SK-N-SH (cell line): ENCODE data around the gene RAI1. TPM values are rescaled to one million over a fixed set of nuclear protein-coding genes. Genes with fewer than 3 reads are reported as not detected.

Source experiments
- CTCF ChIA-PET: fragments of 300-600, 350-600 bp; formaldehyde crosslinking; extraction: SDS; loops from one replicate; lab custom pipeline; 2021; lab: Yijun Ruan, JAX
- POLR2A ChIA-PET: fragments of 350-600 bp; sonication (Branson Sonifier 250); formaldehyde crosslinking; extraction: SDS; loops from one replicate; lab custom pipeline; 2020; ENCODE audit warnings: antibody characterized with exemption, inconsistent platforms; lab: Yijun Ruan, JAX
- DNase-seq: peaks from one replicate; pipeline ENCODE4 v3.0.0; 2012
- H2AFZ ChIP-seq: fragments of 200-600 bp; sonication (generic); 2 replicates; pipeline ENCODE4 v1.8.1; 2016; ENCODE audit warnings: antibody characterized with exemption, mild to moderate bottlenecking, low read depth
- H3F3A ChIP-seq: fragments of 200-600 bp; sonication (generic); replicated peaks from 2 replicates; pipeline ENCODE3; 2016; ENCODE audit warnings: antibody characterized with exemption, mild to moderate bottlenecking; ENCODE audit not compliant: insufficient read depth
- H3K27ac ChIP-seq, 2 experiments: fragments of 200-500 bp in 1 of 2; fragments of 200-600 bp in 1 of 2; sonication (Bioruptor generic) in 1 of 2; sonication (generic), shearing (Covaris generic) in 1 of 2; 2 replicates each; pipeline versions ENCODE4 v1.5.1 to v1.6.1; 2014 to 2016; ENCODE audit warnings: low read depth in 2 of 2, inconsistent platforms in 1 of 2, low read length in 1 of 2, mild to moderate bottlenecking in 1 of 2, mixed read lengths in 1 of 2
- H3K27me3 ChIP-seq: fragments of 200-600 bp; sonication (generic), shearing (Covaris generic); 2 replicates; pipeline ENCODE4 v1.6.1; 2016; ENCODE audit warnings: mixed run types; ENCODE audit not compliant: insufficient read depth
- H3K36me3 ChIP-seq, 2 experiments: fragments of 200-500 bp in 1 of 2; fragments of 200-600 bp in 1 of 2; sonication (Bioruptor generic) in 1 of 2; sonication (generic) in 1 of 2; replicated peaks in 1 of 2; 2 replicates each; pipeline versions ENCODE3 to v1.5.1; 2014 to 2016; ENCODE audit warnings: low read length in 1 of 2, mild to moderate bottlenecking in 1 of 2; ENCODE audit not compliant: insufficient read depth in 2 of 2, control insufficient read depth in 1 of 2
- H3K4me1 ChIP-seq, 2 experiments: fragments of 200-500 bp in 1 of 2; fragments of 200-600 bp in 1 of 2; sonication (Bioruptor generic) in 1 of 2; sonication (generic), shearing (Covaris generic) in 1 of 2; 2 replicates each; pipeline versions ENCODE4 v1.5.1 to v1.6.1; 2014 to 2016; ENCODE audit warnings: low read depth in 1 of 2, low read length in 1 of 2, mixed run types in 1 of 2; ENCODE audit not compliant: insufficient read depth in 2 of 2, control insufficient read depth in 1 of 2
- H3K4me2 ChIP-seq: fragments of 200-600 bp; sonication (generic), shearing (Covaris generic); 2 replicates; pipeline ENCODE4 v1.6.1; 2017; ENCODE audit warnings: mixed run types
- H3K4me3 ChIP-seq, 2 experiments: fragments of 200-500 bp in 1 of 2; fragments of 200-600 bp in 1 of 2; sonication (Bioruptor generic) in 1 of 2; sonication (generic), shearing (Covaris generic) in 1 of 2; 2 replicates each; pipeline versions ENCODE4 v1.5.1 to v1.8.1; 2014 to 2016; ENCODE audit warnings: low read depth in 2 of 2, inconsistent platforms in 1 of 2, low read length in 1 of 2, mild to moderate bottlenecking in 1 of 2, mixed read lengths in 1 of 2, moderate library complexity in 1 of 2
- H3K79me2 ChIP-seq: fragments of 200-600 bp; sonication (generic); 2 replicates; pipeline ENCODE4 v1.8.1; 2017; ENCODE audit warnings: mild to moderate bottlenecking; ENCODE audit not compliant: insufficient read depth
- H3K9ac ChIP-seq: fragments of 200-600 bp; sonication (generic); 2 replicates; pipeline ENCODE4 v1.6.1; 2017; ENCODE audit warnings: mixed run types
- H3K9me2 ChIP-seq: fragments of 200-600 bp; sonication (generic); 2 replicates; pipeline ENCODE4 v1.6.1; 2017; ENCODE audit warnings: mixed run types
- H3K9me3 ChIP-seq: fragments of 200-600 bp; sonication (generic); 2 replicates; pipeline ENCODE4 v1.6.1; 2017; ENCODE audit warnings: mixed run types, mild to moderate bottlenecking, moderate library complexity
- H4K20me1 ChIP-seq: fragments of 200-600 bp; sonication (generic); 2 replicates; pipeline ENCODE4 v1.6.1; 2017; ENCODE audit warnings: mild to moderate bottlenecking, mixed run types; ENCODE audit not compliant: insufficient read depth
- ELF1 ChIP-seq: IDR thresholded peaks from 2 replicates; pipeline ENCODE4 v1.4.0; 2012
- EZH2phosphoT487 ChIP-seq: fragments of 200-600 bp; sonication (generic); IDR thresholded peaks from 2 replicates; pipeline ENCODE4 v1.6.1; 2017; ENCODE audit warnings: low read depth, mixed run types, mild to moderate bottlenecking, antibody characterized with exemption, moderate library complexity, borderline replicate concordance
- FOSL2 ChIP-seq: IDR thresholded peaks from 2 replicates; pipeline ENCODE4 v1.4.0; 2012; ENCODE audit warnings: low read depth, mild to moderate bottlenecking, moderate library complexity, borderline replicate concordance
- FOXJ3 ChIP-seq: sonication (generic); formaldehyde crosslinking; IDR thresholded peaks from 2 replicates; pipeline ENCODE4 v1.5.1; 2020; ENCODE audit warnings: mild to moderate bottlenecking, missing genetic modification reagents
- GATA2 ChIP-seq: sonication (generic); formaldehyde crosslinking; IDR thresholded peaks from 2 replicates; pipeline ENCODE4 v1.5.0; 2020; ENCODE audit warnings: mild to moderate bottlenecking, missing genetic modification reagents
- MAX ChIP-seq: IDR thresholded peaks from 2 replicates; pipeline ENCODE4 v1.4.0; 2012; ENCODE audit warnings: low read depth
- REST ChIP-seq: IDR thresholded peaks from 2 replicates; pipeline ENCODE4 v1.6.1; 2012; ENCODE audit warnings: mild to moderate bottlenecking, low read depth, low read length, moderate library complexity
- RFX5 ChIP-seq: IDR thresholded peaks from 2 replicates; pipeline ENCODE4 v1.6.1; 2012; ENCODE audit warnings: mild to moderate bottlenecking, improper control_type of control experiment, low read length
- WGBS: methylation state at CpG from one replicate; pipeline ENCODE4 v1.1.6; 2017; ENCODE audit warnings: low lambda C conversion rate; 5-methylcytosine and 5-hydroxymethylcytosine counted together
- polyA plus RNA-seq, 3 experiments: library from polyadenylated mRNA; depleted of rRNA; stranded (reverse); fragments of >200 nt; gene quantifications; 2 replicates each; pipeline ENCODE4 v1.2.3, GENCODE V29; 2012

Gene RAI1
- polyA plus RNA-seq, 1 of the 3 experiments (the other 2 are of a cell fraction) = 4.7 TPM

GRCh38 chr17:17727111-17727659 lies 45.9 kb downstream of the RAI1 start:
- H3K9me2 ChIP-seq = no peaks in the 10 kb centered on the region
- DNase-seq = no peak
- no peak for TF ChIP-seq RFX5
- no peak for TF ChIP-seq FOSL2
- ChIA-PET CTCF (interaction anchor here (0.9 to 1.3 kb wide), 6 partner anchors 9 to 85 kb away, joined by 3 to 4 read pairs (median 3); no protein-coding TSS in a partner anchor), POLR2A (no interaction called here)
- H3K27me3 ChIP-seq = no peaks in the 10 kb centered on the region
- H3K79me2 ChIP-seq = peaks cover 72% of the 10 kb centered on the region
- H3K36me3 ChIP-seq = no peaks in the 10 kb centered on the region
- H4K20me1 ChIP-seq = peaks cover 94% of the 10 kb centered on the region
- peaks cover 6 to 66% of the 10 kb centered on the region in 2 experiments; a peak in 2 of 4 replicates for H3K4me1 ChIP-seq
- H3K9ac ChIP-seq = no peak overlapping the region
- no peak overlapping the region for H2AFZ ChIP-seq
- no peaks in the 10 kb centered on the region for H3K9me3 ChIP-seq
- H3K4me3 ChIP-seq = no peak overlapping the region
- H3F3A ChIP-seq = no peaks in the 10 kb centered on the region
- no peak overlapping the region for H3K4me2 ChIP-seq
- H3K27ac ChIP-seq = no peak overlapping the region
- 88% methylated on average over 6 of the region's 13 CpGs for WGBS

- Histone ChIP-seq H3K79me2 (peaks cover 72% of the 10 kb centered on the region), H3K9me2 (no peaks in the 10 kb centered on the region), H3K4me2 (no peak overlapping the region)
- POLR2A ChIA-PET = no interaction called here
- TF ChIP-seq ELF1 = no peak
- no peak for TF ChIP-seq MAX
- TF ChIP-seq GATA2 (CRISPR knock-in tag) = no peak
- no peak for TF ChIP-seq EZH2phosphoT487
- no peak for TF ChIP-seq REST
- no peak for TF ChIP-seq FOXJ3 (CRISPR knock-in tag)
- TF ChIP-seq, all 33 proteins: peak for 0
- Histone ChIP-seq H3K9me3 (no peaks in the 10 kb centered on the region), H3F3A (peaks cover 8% of the 10 kb centered on the region), H3K27ac (no peak overlapping the region), H2AFZ (no peak overlapping the region), H3K36me3 (no peaks in the 10 kb centered on the region), H4K20me1 (peaks cover 95% of the 10 kb centered on the region), H3K4me1 (peaks cover 12 to 68% of the 10 kb centered on the region in 2 experiments; a peak in 3 of 4 replicates), H3K9ac (no peak overlapping the region), H3K27me3 (no peaks in the 10 kb centered on the region), H3K4me3 (no peak overlapping the region)
- no peak for DNase-seq
- CTCF ChIA-PET = interaction anchor here (0.8 to 2.6 kb wide), 7 partner anchors 11 to 163 kb away, joined by 3 to 10 read pairs (median 4); no protein-coding TSS in a partner anchor
- 92% methylated on average over 10 of the region's 10 CpGs for WGBS
Measured at GRCh38 chr17:17728146-17728545, 46.9 kb downstream of the RAI1 start.
